Measurements from ENCODE around the gene SPATS2L. TPM values are rescaled to one million over a fixed set of nuclear protein-coding genes. Genes with fewer than 3 reads are reported as not detected.
A peak's percentile ranks its signal among the peaks of the same experiment; 100 is the strongest.

The SPATS2L gene
- total RNA-seq, 1 donor from 2014 or later, result 42.9 TPM

GRCh38 chr2:200302940-200303727 lies 3.4 kb upstream of the SPATS2L start:
- peaks cover 30% of the 10 kb centered on the region for H3K27me3 Mint-ChIP-seq
- no peaks in the 10 kb centered on the region for H3K9me3 Mint-ChIP-seq
- DNase-seq, result no peak
- H3K4me1 Mint-ChIP-seq, result peaks cover 12% of the 10 kb centered on the region
- H3K27ac Mint-ChIP-seq, result no peak overlapping the region
- H3K4me3 Mint-ChIP-seq, result no peak overlapping the region
- intact Hi-C loops (cut with micrococcal nuclease), result no loop called here
- peaks cover 2% of the 10 kb centered on the region for H3K36me3 Mint-ChIP-seq (ENCODE audit: low read depth)

- H3K4me3 Mint-ChIP-seq, result peak overlapping the region; percentile 90
- H3K4me1 Mint-ChIP-seq, result peaks cover 29% of the 10 kb centered on the region
- H3K27ac Mint-ChIP-seq, result peak overlapping the region; percentile 88
- peaks cover 25% of the 10 kb centered on the region for H3K27me3 Mint-ChIP-seq
- DNase-seq, result peak; percentile 71
- H3K9me3 Mint-ChIP-seq, result no peaks in the 10 kb centered on the region
- intact Hi-C loops (cut with micrococcal nuclease), result loop anchor here (1.0 to 5.0 kb wide), 7 partner anchors 101 to 557 kb away; partner anchors contain the start of genes BZW1, C2orf69, CLK1 and SGO2
- peaks cover 8% of the 10 kb centered on the region for H3K36me3 Mint-ChIP-seq (ENCODE audit: low read depth)
These were observed 697 bp upstream of the SPATS2L start for GRCh38 chr2:200305797-200306195.

- Mint-ChIP-seq H3K36me3 (ENCODE audit: low read depth) (peaks cover 8% of the 10 kb centered on the region), H3K27ac (no peak overlapping the region), H3K9me3 (no peaks in the 10 kb centered on the region), H3K4me1 (peaks cover 29% of the 10 kb centered on the region), H3K27me3 (peaks cover 22% of the 10 kb centered on the region), H3K4me3 (peak overlapping the region; percentile 80)
- DNase-seq, result peak; percentile 83
- intact Hi-C loops (cut with micrococcal nuclease), result loop anchor here (1.0 to 5.0 kb wide), 7 partner anchors 99 to 555 kb away; partner anchors contain the start of genes BZW1, C2orf69, CLK1 and SGO2
These were observed 634 bp downstream of the SPATS2L start for GRCh38 chr2:200306931-200307723.

GRCh38 chr2:200307724-200308545 lies 1.4 kb downstream of the SPATS2L start:
- Mint-ChIP-seq H3K9me3 (no peaks in the 10 kb centered on the region), H3K27me3 (peaks cover 16% of the 10 kb centered on the region), H3K36me3 (ENCODE audit: low read depth) (peaks cover 8% of the 10 kb centered on the region), H3K4me3 (peak overlapping the region; percentile 80), H3K27ac (peak overlapping the region; percentile 51), H3K4me1 (peaks cover 28% of the 10 kb centered on the region)
- DNase-seq, result no peak
- intact Hi-C loops (cut with micrococcal nuclease), result loop anchor here (2.0 to 5.0 kb wide), 6 partner anchors 159 to 554 kb away; partner anchors contain the start of genes BZW1, C2orf69, CLK1 and SGO2

- H3K4me3 Mint-ChIP-seq, result peak overlapping the region; percentile 80
- peaks cover 27% of the 10 kb centered on the region for H3K4me1 Mint-ChIP-seq
These were observed 2.2 kb downstream of the SPATS2L start for GRCh38 chr2:200308546-200309295.

GRCh38 chr2:200309296-200310049 lies 3.0 kb downstream of the SPATS2L start:
- H3K9me3 Mint-ChIP-seq, result no peaks in the 10 kb centered on the region
- intact Hi-C loops (cut with micrococcal nuclease), result loop anchor here (1.0 to 5.0 kb wide), 6 partner anchors 67 to 553 kb away; partner anchors contain the start of genes BZW1, C2orf69, CLK1 and SGO2
- H3K36me3 Mint-ChIP-seq (ENCODE audit: low read depth), result peaks cover 8% of the 10 kb centered on the region
- DNase-seq, result no peak
- peak overlapping the region; percentile 6 for H3K4me3 Mint-ChIP-seq
- H3K27me3 Mint-ChIP-seq, result peaks cover 8% of the 10 kb centered on the region
- H3K27ac Mint-ChIP-seq, result no peak overlapping the region
- H3K4me1 Mint-ChIP-seq, result peaks cover 32% of the 10 kb centered on the region

More at GRCh38 chr2:200308546-200309295, 2.2 kb downstream of the SPATS2L start:
- Mint-ChIP-seq H3K36me3 (ENCODE audit: low read depth) (peaks cover 8% of the 10 kb centered on the region), H3K27ac (no peak overlapping the region), H3K27me3 (peaks cover 8% of the 10 kb centered on the region), H3K9me3 (no peaks in the 10 kb centered on the region)
- intact Hi-C loops (cut with micrococcal nuclease), result loop anchor here (5.0 kb wide), 5 partner anchors 219 to 554 kb away; partner anchors contain the start of genes BZW1, C2orf69, CLK1 and SGO2
- DNase-seq, result no peak

- intact Hi-C loops (cut with micrococcal nuclease), result loop anchor here (1.0 kb wide), 1 partner anchor 66 kb away; no protein-coding TSS in a partner anchor
- H3K4me3 Mint-ChIP-seq, result no peak overlapping the region
These were observed 4.1 kb downstream of the SPATS2L start for GRCh38 chr2:200310545-200310971.

GRCh38 chr2:200311139-200311538 lies 4.6 kb downstream of the SPATS2L start:
- Mint-ChIP-seq H3K36me3 (ENCODE audit: low read depth) (peaks cover 8% of the 10 kb centered on the region), H3K4me1 (peaks cover 38% of the 10 kb centered on the region), H3K4me3 (no peak overlapping the region), H3K27ac (no peak overlapping the region), H3K27me3 (peaks cover 4% of the 10 kb centered on the region), H3K9me3 (no peaks in the 10 kb centered on the region)
- intact Hi-C loops (cut with micrococcal nuclease), result no loop called here
- DNase-seq, result no peak

More at GRCh38 chr2:200310545-200310971, 4.1 kb downstream of the SPATS2L start:
- Mint-ChIP-seq H3K9me3 (no peaks in the 10 kb centered on the region), H3K27ac (no peak overlapping the region), H3K27me3 (peaks cover 8% of the 10 kb centered on the region), H3K36me3 (ENCODE audit: low read depth) (peaks cover 8% of the 10 kb centered on the region), H3K4me1 (peaks cover 36% of the 10 kb centered on the region)
- no peak for DNase-seq

- intact Hi-C loops (cut with micrococcal nuclease), result no loop called here
- DNase-seq, result no peak
- Mint-ChIP-seq H3K27me3 (peaks cover 4% of the 10 kb centered on the region), H3K36me3 (ENCODE audit: low read depth) (peaks cover 6% of the 10 kb centered on the region), H3K4me3 (no peak overlapping the region), H3K9me3 (no peaks in the 10 kb centered on the region), H3K27ac (no peak overlapping the region), H3K4me1 (peaks cover 40% of the 10 kb centered on the region)
These were observed 8.6 kb downstream of the SPATS2L start for GRCh38 chr2:200314976-200315567.

GRCh38 chr2:200317975-200318374 lies 11.5 kb downstream of the SPATS2L start:
- Mint-ChIP-seq H3K4me1 (peaks cover 43% of the 10 kb centered on the region), H3K9me3 (no peaks in the 10 kb centered on the region), H3K36me3 (ENCODE audit: low read depth) (no peaks in the 10 kb centered on the region), H3K27ac (no peak overlapping the region), H3K27me3 (no peaks in the 10 kb centered on the region), H3K4me3 (no peak overlapping the region)
- DNase-seq, result no peak
- intact Hi-C loops (cut with micrococcal nuclease), result no loop called here

GRCh38 chr2:200318940-200319435 lies 12.5 kb downstream of the SPATS2L start:
- Mint-ChIP-seq H3K4me1 (peaks cover 41% of the 10 kb centered on the region), H3K9me3 (no peaks in the 10 kb centered on the region), H3K36me3 (ENCODE audit: low read depth) (no peaks in the 10 kb centered on the region), H3K4me3 (no peak overlapping the region), H3K27ac (no peak overlapping the region), H3K27me3 (no peaks in the 10 kb centered on the region)
- no peak for DNase-seq
- intact Hi-C loops (cut with micrococcal nuclease), result no loop called here
